ENCODE results near the gene FFAR3.
A peak's percentile ranks its signal among the peaks of the same experiment; 100 is the strongest.

FFAR3 gene

GRCh38 chr19:35331551-35332214, 26.6 kb upstream of the FFAR3 start:
- no peak for DNase-seq

GRCh38 chr19:35332817-35333216, 25.4 kb upstream of the FFAR3 start:
- no peak for DNase-seq

- DNase-seq = no peak
Observed at GRCh38 chr19:35334144-35334753, 24.0 kb upstream of the FFAR3 start.

DNA sequence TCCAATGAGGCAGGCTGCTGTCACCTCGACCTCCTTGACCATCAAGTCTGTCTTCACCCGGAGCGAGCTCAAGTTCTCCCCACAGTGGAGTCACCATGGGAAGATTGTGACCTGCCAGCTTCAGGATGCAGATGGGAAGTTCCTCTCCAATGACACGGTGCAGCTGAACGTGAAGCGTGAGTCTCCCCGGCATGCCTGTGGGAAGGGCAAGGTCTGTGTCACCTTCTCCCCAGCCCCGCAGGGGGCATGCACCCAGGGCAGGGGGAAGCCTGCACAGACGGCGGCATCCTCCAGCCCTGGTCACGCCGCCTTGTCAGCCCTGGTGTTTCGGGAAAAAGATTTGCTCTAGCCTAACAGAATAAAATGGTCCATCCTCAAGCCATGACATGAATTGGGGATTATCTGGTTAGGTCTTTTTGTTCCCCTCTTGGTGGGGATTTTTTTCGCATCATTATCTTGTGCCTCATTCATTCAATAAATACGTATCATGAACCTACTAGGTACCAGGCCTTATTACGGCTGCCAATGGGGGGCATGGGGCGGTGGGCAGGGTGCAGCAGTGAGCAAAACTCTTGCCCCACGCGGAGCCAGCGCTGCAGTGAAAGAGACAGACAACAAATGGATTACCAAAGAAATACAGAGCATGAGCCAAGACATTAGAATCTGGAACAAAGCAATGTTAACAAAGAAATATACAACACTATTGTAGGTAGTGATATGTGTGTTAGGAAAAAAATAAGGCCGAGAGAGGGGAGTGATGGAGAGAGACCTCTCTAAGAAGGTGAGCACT, 21.9 kb upstream of the FFAR3 start:
- DNase-seq = no peak

DNA sequence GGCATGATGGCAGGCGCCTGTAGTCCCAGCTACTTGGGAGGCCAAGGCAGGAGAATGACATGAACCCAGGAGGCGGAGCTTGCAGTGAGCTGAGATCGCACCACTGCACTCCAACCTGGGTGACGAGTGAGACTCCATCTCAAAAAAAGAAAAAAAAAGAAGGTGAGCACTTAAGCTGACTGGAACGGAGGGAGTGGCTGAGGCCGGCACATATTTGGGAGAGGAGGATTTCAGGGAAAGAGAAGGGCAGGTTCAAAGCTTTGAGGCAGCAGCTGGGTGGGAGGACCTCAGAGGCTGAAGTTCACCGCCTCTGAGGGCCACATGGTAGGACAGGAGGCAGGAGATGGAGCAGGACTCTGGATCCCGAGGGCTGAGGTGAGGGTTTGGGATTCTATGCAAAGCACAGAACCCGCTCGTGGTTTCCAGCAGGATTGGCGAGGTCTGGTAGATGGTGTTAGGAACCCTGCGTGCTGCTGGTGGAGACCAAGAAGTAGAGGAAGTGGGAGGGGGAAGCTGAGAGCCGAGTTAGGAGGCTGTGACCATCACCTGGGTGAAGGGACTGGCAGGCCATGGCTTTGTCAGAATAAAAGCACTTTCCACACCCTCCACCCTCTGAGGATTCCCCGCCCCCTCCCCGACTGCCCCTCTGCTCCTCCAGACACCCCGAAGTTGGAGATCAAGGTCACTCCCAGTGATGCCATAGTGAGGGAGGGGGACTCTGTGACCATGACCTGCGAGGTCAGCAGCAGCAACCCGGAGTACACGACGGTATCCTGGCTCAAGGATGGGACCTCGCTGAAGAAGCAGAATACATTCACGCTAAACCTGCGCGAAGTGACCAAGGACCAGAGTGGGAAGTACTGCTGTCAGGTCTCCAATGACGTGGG, 20.9 kb upstream of the FFAR3 start:
- DNase-seq = no peak

DNA sequence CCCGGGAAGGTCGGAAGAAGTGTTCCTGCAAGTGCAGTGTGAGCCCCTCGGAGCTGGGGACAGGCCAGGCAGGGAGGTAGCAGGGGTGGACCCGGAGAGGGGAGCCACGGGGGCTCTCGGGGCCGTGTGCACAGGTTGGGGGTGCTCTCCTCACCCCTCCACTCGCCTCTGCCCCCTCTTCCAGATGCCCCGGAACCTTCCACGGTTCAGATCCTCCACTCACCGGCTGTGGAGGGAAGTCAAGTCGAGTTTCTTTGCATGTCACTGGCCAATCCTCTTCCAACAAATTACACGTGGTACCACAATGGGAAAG, 20.3 kb upstream of the FFAR3 start:
- no peak for DNase-seq

- no peak for DNase-seq
Observed at GRCh38 chr19:35340431-35340830, 17.8 kb upstream of the FFAR3 start.

DNA sequence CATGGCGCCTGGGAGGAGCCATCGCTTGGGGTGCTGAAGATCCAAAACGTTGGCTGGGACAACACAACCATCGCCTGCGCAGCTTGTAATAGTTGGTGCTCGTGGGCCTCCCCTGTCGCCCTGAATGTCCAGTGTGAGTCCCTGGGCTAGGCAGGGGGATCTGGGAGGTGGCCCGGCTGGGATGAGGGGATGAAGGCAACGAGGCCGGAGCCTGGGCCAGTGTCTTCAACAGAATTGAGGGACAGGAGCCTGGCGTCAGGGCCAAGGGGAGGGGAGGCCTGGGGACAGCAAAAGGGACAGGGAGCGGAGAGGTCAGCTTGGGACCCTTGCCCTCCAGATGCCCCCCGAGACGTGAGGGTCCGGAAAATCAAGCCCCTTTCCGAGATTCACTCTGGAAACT, 17.3 kb upstream of the FFAR3 start:
- DNase-seq = no peak

DNA sequence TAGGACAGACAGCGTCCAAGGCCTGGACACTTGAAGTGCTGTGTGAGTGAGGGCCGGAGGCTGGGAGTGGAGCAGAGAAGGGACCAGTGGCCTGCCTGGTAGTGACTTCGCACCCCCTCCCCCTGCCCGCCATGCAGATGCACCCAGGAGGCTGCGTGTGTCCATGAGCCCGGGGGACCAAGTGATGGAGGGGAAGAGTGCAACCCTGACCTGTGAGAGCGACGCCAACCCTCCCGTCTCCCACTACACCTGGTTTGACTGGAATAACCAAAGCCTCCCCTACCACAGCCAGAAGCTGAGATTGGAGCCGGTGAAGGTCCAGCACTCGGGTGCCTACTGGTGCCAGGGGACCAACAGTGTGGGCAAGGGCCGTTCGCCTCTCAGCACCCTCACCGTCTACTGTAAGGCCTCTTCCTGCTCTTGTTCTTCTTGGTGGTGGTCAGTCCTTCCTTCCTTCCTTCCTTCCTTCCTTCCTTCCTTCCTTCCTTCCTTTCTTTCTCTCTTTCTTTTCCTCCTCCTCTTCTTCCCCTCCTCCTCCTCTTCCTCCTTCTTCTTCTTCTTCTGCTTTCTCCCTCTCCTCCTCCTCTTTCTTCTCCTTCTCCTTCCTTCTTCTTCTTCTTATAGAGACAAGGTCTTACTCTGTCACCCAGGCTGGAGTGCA, 16.6 kb upstream of the FFAR3 start:
- DNase-seq = no peak

- DNase-seq = no peak
Observed at GRCh38 chr19:35342430-35342829, 15.8 kb upstream of the FFAR3 start.

DNA sequence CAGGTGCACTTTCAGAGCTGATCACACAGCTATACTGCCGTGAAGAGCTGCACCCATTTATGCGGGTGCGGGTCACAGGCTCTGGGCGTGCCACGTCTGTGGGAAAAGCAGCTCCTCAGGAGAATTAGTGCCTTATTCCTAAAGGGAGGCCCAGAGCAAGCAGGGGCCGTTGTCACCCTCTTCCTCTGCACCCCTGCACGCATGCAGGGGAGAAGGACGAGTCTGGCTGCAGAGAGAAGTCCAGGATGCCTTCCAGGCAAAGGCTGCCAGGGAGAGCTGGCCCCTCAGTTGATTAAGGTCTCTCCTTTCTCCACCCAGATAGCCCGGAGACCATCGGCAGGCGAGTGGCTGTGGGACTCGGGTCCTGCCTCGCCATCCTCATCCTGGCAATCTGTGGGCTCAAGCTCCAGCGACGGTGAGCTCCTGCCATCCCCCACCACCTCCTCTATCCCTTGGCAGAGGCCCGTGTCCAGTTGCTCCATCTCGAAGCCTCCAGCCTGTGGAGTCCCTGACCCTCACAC, 13.7 kb upstream of the FFAR3 start:
- DNase-seq = no peak

DNA sequence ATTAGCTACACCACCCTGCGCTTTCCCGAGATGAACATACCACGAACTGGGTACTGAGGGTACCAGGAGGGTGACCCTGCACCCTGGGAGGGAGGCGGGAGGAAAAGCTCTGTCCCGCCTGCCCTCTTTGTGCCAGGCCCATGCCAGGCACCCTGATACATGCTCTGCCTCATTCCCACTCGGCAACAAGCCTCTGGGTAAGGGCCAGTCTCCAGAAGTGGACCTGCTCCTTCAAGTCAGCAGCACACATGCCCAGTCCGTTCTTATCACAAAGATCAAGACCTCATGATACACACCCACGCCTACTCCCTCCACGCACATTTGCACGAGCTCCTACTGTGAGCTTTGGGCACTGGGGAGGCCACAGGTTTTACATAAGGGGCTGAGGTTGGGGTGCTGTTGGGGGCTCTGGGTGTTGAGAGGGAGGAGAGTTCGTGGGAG, 12.6 kb upstream of the FFAR3 start:
- DNase-seq = no peak

- peak; percentile 71 for DNase-seq
Observed at GRCh38 chr19:35346193-35347052, 11.8 kb upstream of the FFAR3 start.

DNA sequence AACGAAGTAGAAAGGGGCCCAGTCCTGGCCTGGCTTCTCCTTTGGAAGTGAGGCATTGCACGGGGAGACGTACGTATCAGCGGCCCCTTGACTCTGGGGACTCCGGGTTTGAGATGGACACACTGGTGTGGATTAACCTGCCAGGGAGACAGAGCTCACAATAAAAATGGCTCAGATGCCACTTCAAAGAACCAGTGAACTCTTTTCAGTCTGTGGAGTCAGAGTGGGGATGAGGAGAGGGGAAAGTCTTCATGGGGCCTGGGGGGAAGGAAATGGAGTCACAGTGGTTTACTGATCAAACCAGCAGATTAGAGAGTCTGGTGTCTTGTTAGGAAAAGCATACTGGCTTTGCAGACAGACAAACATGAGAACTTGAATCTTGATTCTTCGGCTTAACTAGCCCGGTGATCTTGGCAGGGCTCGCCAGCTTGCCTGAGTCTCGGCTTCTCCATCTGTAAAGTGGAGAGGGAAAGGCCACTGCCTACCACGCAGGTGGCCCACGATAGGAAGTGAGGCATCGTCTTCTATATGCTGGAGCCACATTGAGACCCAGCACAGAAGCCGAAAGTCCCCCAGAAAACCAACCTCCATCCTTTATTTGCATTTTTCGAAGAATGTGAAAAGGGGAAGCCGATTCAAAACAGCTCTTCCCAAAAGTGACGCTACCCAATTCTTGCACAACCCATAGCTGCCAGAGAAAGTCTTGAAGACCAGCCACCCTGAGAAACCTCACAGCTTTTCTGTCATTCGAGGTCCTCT, 10.9 kb upstream of the FFAR3 start, which contains the start of gene FFAR1:
Gene FFAR1, plus strand, starts transcription at position 732 of the 759 bp plus-strand sequence. CDS start 3,650 bp downstream, outside the sequence.
- no peak for DNase-seq

- DNase-seq = no peak
Observed at GRCh38 chr19:35347930-35348298, 10.3 kb upstream of the FFAR3 start.

- DNase-seq = no peak
Observed at GRCh38 chr19:35348911-35349611, 9.2 kb upstream of the FFAR3 start.

DNA sequence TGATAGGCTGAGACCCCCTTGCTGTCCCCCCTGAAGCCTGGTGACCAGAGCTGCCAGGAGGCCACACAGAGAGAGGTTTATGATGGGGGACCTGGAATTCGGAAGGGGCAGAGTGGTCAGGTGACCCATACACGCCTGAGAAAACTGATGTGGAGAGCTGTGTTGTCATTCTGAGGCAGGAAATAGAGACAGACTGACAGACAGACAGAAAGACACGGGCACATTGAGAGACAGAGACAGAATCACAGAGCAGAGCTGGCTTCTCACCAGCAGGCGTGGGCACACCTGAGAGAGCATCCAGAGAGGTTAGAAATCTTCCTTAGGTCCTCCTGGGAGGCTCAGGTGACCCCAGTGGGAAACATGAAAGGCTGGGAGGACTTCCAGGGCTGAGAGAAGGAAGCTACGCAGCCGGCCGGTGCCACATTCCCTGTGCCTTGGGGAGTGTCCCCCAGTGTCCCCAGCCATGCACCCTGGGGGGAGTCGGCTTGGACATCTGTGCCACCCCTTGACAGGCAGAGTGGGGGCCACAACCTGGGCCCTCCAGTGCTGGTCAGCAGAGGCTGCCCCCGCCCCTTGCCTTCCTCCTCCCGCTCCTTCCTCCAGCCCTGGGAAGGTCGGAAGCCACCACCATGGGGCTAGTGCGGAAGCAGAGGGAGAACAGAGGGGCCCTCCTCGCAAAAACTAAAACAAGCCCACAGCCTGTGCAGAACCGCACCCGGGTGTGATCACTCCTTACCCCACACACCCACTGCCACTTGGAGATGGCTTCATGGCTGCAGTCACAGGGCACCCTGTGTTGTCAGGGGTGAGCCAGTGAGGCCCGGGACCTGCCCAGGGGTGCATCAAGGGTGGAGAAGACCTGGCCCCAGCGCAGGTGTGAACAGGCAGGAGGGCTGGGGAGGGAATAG, 8.4 kb upstream of the FFAR3 start:
- DNase-seq = peak; percentile 13

DNA sequence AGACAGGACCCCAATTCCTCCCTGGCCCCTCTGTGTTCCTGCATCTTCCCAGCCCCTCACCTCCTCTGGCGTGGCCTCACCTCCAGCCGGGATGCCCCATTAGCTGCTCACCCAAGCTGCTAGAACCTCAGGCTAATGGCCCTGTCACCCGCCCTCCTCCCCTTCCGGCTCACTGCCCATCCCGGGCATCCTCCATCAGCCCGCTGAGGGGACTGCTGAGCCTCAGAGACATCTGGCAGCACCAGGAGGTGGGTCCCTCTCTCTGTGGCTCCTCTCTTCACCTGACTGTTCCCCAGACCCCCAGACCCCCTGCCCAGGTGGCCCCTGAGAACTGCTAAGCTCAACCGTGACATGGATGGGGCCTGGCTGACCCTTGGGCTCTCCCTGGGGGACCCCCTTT, 7.7 kb upstream of the FFAR3 start:
- no peak for DNase-seq

Data from activated CD8-positive, alpha-beta memory T cell treated with anti-CD3 and anti-CD28 coated beads, Interleukin-2, amount 50 U/mL, for 4 hours (primary cell).